GM12892 (cell line): ENCODE results near the gene SLC22A17.

Source experiments
- POLR2A ChIP-seq: IDR thresholded peaks from 2 replicates; pipeline ENCODE4 v1.6.1; 2011; ENCODE audit warnings: low read depth, low read length, control low read depth
- TAF1 ChIP-seq: IDR thresholded peaks from 2 replicates; pipeline ENCODE4 v1.6.1; 2011; ENCODE audit warnings: low read depth, mild to moderate bottlenecking, control low read depth, low read length, borderline replicate concordance

- TF ChIP-seq POLR2A (no peak), TAF1 (no peak)
These were observed 24.5 kb upstream of the SLC22A17 start for GRCh38 chr14:23377198-23377550.
